ENCODE data around the gene AARS2. TPM values are rescaled to one million over a fixed set of nuclear protein-coding genes. Genes with fewer than 3 reads are reported as not detected.

AARS2 gene
- total RNA-seq, 4 donors from 2014 or later, result 14.1 to 24.7 (median 21.0) TPM

DNA sequence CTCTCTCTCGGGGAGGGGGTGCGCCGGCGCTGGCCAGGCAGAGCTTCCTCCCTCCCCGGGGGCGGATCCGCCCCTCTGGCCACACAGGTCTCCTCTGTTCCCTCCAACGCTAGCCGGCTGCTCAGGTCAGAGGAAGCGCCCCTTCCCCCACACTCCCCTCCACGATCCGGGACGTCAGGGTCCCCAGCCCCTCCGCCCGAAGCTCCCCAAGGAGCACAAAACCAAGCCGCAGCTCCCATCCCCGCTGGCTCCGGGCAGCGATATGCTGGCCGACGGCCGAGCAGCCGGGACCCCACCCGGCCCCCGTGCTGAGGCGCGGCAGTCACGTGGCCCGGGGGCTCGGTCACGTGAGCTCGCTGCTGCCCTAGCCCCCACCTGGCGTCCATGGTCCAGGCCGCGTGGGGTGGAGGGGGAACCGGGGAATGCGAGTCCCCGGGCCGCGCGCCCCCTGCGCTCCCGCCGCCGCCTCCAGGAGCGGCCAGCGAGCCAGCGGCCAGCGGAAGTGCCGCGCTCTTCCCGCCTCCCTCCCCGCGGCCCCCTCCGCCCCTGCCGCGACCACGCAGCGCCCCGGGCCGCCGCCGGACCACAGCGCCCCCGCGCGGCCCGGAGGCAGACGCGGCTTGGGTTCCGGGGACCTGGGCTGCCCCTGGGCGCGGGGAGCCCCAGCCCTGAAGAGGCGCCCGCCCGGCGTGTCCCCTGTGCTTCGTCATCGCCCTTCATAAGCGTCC, 56.0 kb downstream of the AARS2 start, which contains the start of gene SLC35B2:
Gene SLC35B2, minus strand, starts transcription at position 504 of the 728 bp plus-strand sequence. Its CDS starts 118 bp downstream, at position 386.
- intact Hi-C loops (cut with DNase I; ENCODE audit: low total_unique reads), result no loop called here
- no peaks in the 10 kb centered on the region for H3K27me3 ChIP-seq
- peak within 1 kb of the TSS; percentile 62 to 89 for H3K4me3 ChIP-seq
- H3K4me1 ChIP-seq, result peaks cover 0 to 6% of the 10 kb centered on the region in 2 donors
- no peaks in the 10 kb centered on the region for H3K9me3 ChIP-seq
- TF ChIP-seq POLR2A (IDR thresholded peaks at IDR 0.05), result peak; percentile 52 to 87
- TF ChIP-seq, protein P1, sequence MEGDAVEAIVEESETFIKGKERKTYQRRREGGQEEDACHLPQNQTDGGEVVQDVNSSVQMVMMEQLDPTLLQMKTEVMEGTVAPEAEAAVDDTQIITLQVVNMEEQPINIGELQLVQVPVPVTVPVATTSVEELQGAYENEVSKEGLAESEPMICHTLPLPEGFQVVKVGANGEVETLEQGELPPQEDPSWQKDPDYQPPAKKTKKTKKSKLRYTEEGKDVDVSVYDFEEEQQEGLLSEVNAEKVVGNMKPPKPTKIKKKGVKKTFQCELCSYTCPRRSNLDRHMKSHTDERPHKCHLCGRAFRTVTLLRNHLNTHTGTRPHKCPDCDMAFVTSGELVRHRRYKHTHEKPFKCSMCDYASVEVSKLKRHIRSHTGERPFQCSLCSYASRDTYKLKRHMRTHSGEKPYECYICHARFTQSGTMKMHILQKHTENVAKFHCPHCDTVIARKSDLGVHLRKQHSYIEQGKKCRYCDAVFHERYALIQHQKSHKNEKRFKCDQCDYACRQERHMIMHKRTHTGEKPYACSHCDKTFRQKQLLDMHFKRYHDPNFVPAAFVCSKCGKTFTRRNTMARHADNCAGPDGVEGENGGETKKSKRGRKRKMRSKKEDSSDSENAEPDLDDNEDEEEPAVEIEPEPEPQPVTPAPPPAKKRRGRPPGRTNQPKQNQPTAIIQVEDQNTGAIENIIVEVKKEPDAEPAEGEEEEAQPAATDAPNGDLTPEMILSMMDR (IDR thresholded peaks at IDR 0.05), result peak; percentile 50 to 93 (median 89)
- H3K27ac ChIP-seq, result peak within 1 kb of the TSS; percentile 90 to 96
- DNase-seq, result peak; percentile 57 to 74
- H3K36me3 ChIP-seq, result no peaks in the 10 kb centered on the region

DNA sequence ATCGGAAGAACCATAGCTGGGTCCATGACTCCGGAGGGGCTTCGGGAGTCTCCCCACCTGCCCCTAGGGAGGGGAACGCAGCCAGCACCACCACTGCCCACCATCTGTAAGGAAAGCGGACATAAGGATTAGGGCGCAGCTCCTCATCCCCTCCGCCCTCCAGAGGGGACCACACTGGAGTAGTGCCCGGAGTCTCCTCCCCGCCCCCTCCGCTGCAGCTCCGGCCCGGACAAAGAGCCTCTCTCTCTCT, 56.4 kb downstream of the AARS2 start:
- Histone ChIP-seq H3K27me3 (no peaks in the 10 kb centered on the region), H3K36me3 (no peaks in the 10 kb centered on the region), H3K4me3 (peak overlapping the region; percentile 62 to 89), H3K9me3 (no peaks in the 10 kb centered on the region), H3K4me1 (peaks cover 0 to 6% of the 10 kb centered on the region in 2 donors), H3K27ac (peak overlapping the region; percentile 90 to 96)
- DNase-seq, result peak in 1 of 2 donors; percentile 61
- intact Hi-C loops (cut with DNase I; ENCODE audit: low total_unique reads), result no loop called here
- TF ChIP-seq, protein P1 (IDR thresholded peaks at IDR 0.05), result no peak
- no peak for TF ChIP-seq POLR2A (IDR thresholded peaks at IDR 0.05)

DNA sequence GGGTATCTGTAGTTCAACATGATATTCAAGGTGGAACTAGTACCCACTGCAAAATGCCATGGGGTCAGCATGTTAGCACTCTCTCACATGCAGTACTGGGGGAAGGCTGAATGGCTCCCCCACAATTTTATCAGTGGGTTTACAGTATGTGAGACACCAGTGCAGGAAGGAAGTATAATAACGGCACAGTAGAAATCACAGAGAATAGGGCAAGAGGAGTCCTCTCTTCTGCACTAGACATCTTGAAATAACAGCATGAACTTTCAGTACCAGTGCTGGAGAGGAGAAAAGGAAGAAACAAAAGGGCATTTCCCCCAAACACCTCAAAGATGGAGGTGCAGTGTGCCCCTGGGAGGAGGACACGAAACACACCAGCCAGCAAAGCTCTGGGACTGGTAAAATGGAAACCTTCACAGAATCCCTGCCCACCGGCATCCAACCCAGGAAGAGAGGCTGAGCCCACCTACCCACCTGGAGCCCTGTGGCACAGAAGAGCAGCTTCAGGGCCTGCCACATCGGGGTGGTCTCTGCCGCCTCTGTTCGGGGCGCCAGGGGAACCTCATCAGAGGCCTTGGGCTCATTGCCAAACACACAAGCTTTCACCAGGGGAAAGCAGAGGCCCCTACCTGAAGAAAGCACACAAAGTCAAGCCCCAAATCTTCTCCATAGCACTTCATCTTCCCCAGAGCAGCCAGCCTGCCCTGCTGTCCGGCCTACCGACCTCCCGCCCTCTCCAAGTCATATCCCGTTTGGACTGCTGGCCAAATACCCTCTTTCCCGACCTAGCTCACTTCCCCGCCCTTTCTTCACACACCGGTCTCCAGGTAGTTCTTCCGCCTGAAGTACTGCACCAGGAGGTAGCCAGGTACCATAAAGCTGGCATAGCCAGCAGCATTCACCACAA, 57.0 kb downstream of the AARS2 start:
- no peaks in the 10 kb centered on the region for H3K27me3 ChIP-seq
- DNase-seq, result no peak
- H3K36me3 ChIP-seq, result no peaks in the 10 kb centered on the region
- H3K9me3 ChIP-seq, result no peaks in the 10 kb centered on the region
- H3K27ac ChIP-seq, result peak overlapping the region; percentile 90 to 96
- peaks cover 0 to 6% of the 10 kb centered on the region in 2 donors for H3K4me1 ChIP-seq
- TF ChIP-seq POLR2A (IDR thresholded peaks at IDR 0.05), result no peak
- TF ChIP-seq, protein P1 (IDR thresholded peaks at IDR 0.05), result no peak
- intact Hi-C loops (cut with DNase I; ENCODE audit: low total_unique reads), result no loop called here
- peak overlapping the region; percentile 62 to 89 for H3K4me3 ChIP-seq

DNA sequence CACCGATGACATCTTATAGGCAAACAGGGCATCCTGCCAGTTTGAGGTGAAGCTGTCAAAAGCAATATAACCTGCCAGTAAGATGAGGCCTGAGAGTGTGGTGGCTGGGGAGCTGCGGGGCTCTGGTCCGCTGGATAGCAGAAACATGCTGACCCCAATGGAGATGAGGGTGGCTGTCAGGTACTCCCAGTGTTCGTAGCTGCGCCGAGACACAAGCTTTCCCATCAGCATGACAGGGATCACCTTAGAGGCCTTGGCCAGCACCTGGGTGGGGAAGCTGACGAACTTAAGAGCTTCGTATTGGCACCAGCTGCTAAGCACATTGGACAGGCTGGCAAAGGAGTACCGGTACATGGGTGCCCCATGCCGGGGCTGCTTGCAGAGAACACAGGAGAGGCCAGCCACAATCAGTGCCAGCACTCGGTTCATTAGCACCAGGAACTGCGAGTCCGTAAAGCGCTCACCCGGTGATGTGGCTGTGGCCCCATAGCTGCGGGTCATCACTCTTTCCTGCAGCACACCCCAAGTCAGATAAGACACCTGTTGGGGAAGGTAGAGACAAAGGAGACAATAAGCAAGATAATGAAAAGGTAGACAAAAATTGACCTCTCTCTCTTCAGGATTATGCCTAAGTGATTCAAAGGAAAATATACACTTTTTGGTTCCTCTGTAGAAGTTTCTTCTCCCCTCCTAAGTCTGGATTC, 57.9 kb downstream of the AARS2 start:
- Histone ChIP-seq H3K4me3 (no peak overlapping the region), H3K27me3 (no peaks in the 10 kb centered on the region), H3K27ac (no peak overlapping the region), H3K36me3 (no peaks in the 10 kb centered on the region), H3K4me1 (peaks cover 0 to 6% of the 10 kb centered on the region in 2 donors), H3K9me3 (no peaks in the 10 kb centered on the region)
- DNase-seq, result no peak
- intact Hi-C loops (cut with DNase I; ENCODE audit: low total_unique reads), result no loop called here
- TF ChIP-seq, protein P1 (IDR thresholded peaks at IDR 0.05), result no peak
- no peak for TF ChIP-seq POLR2A (IDR thresholded peaks at IDR 0.05)

Measured in uterus (tissue), 4 donors.